NCI-H1436 (cell line): ENCODE data around the gene MYCT1.
A peak's percentile ranks its signal among the peaks of the same experiment; 100 is the strongest.

Experiments used
- DNase-seq: peaks from one replicate; lab custom pipeline; 2025; lab: John Stamatoyannopoulos, UW

MYCT1 gene

DNA sequence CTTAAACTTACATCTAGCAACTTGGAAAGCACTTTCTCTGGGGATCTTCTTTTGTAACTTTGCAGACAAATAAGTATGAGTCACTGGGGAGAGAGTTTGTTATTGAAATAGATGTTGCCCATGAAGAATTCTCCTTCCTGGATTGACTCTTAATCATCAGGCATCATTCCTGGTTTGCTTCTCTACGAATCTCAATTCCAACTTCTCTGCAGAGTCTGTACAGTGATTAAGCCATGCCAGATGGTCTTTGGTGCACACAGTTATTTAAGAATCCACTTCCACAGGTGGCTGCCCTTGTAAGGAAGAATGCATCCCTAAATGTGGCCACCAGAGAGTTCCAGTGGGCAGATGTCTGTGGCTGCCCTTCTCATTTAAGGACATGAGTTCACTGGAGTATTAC lies 25.7 kb downstream of the MYCT1 start:
- DNase-seq, result no peak

DNA sequence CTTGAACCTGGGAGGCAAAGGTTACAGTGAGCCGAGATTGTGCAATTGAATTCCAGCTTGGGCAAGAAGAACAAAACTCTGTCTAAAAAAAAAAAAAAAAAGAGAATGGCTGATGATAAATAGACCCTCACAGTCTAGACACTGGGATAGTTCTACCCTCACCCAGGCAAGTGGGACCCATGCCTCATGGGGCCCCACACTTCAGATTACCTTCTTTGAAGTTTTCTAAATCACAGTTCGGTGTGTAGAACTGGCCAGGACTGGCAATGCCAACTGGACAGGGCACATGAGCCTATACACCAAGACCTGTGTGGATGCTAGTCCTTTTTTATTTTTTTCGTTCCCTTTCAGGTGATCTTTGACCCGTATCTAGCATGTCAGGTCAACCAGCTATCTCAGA lies 28.6 kb downstream of the MYCT1 start:
- no peak for DNase-seq

DNA sequence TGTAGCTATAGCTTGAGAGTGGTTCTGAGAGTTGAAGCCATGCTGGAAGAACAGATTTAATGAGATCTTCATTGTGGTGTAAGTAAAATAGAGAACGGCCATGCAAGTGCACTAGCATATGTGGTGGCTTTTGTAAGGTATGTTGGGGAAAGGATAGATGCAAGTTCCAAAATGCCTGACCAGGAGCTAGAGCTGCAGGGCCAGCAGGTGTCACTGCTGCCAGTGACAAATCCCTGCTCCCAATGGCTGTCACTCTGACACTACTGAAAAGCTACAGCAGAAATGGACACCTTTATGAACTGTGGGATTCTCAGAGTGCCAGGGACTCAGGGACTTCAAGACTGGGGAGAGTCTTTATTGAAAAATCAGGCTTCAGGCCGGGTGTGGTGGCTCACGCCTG lies 29.8 kb downstream of the MYCT1 start:
- DNase-seq, result no peak

- DNase-seq, result no peak
These were observed 36.9 kb downstream of the MYCT1 start for GRCh38 chr6:152734630-152735029.

DNA sequence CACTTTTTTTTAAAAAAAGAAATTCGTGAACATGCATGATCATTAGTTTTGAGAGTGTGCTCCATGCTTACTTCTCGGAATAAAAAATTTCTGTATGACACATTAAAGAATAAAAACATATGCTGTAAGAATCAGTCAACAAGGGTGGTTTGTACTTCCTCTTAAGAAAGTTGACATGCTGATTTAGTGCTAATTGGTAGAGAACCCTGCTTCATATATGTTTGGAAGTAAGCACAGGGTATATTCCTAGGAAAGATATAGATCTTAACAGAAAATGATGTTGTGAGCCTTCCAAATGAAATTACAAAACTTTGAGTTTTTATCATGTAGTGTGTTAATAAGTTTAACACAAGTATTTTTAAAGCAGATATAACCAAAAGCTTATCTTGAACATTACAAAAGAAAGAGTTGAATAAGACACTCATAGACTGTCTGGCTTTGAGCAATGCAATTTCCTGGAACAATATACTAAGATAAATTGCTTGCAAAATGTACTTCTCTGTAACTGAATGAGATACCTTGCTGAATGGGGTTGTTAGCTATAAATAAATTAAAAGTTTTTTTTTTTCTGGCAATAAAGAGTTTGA lies 39.1 kb downstream of the MYCT1 start:
- DNase-seq, result no peak

- no peak for DNase-seq
These were observed 47.9 kb downstream of the MYCT1 start for GRCh38 chr6:152745509-152746171.

GRCh38 chr6:152746172-152746553 lies 48.5 kb downstream of the MYCT1 start:
- DNase-seq, result no peak

DNA sequence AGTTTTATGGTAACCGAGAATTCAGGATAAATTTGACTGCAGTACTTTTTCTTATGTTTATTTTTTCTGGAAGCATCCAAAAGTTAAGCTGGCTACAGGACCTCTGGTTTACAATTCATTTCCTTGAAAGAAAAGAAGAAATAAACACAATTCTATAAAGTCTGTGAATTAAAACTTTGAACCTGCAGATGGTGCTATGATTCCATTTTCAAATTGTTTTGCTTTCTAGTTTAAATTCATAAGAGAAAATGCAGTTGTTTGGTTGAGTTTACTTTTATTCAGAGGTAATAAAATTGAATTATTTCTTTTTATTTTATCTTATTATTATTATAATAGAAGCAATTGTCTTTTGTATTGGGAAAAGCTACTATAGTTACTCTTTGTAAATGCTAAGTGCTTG lies 51.1 kb downstream of the MYCT1 start:
- DNase-seq, result peak; percentile 30

DNA sequence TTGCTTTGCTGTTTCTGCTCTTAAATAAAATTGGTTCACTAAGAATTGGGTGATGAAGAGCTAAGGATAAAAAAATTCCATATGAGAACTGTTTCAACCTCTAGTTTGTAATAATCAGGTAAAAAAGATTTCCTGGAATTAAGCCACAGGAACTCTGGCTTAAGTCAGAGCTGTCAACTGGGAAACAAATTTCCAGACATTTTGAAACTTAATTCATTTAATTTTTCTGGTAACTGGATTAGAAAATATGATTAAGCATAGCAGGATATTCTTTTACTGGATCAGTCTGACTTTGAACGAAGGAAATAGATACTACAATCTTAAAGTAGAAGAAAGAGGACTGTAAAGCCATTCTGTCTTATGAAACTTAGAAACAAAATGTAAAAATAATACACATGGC lies 51.6 kb downstream of the MYCT1 start:
- no peak for DNase-seq

DNA sequence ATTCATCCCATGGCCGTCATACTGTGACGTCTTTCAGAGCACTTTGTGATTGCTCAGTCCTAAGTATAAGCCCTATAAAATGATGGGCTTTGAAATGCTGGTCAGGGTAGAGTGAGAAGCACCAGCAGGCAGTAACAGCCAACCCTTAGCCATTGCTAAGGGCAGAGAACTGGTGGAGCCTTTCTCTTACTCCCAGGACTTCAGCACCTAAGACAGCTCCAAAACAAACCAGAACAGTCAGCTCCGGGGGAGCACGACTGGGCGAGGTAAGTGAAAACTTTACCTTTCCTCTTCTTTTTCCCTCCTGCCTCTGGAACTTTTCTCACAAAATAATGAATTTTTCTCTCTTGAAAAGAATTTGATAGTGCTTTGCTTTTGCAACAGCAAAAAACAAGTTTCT lies 53.0 kb downstream of the MYCT1 start, which contains the start of gene VIP:
VIP (plus strand) TSS at position 104 of the 400 bp plus-strand sequence. CDS start 1,381 bp downstream, outside the sequence.
- DNase-seq, result no peak

- DNase-seq, result no peak
These were observed 67.6 kb downstream of the MYCT1 start for GRCh38 chr6:152765331-152765730.

- DNase-seq, result no peak
These were observed 71.5 kb downstream of the MYCT1 start for GRCh38 chr6:152769159-152769558.

GRCh38 chr6:152769993-152770392 lies 72.3 kb downstream of the MYCT1 start:
- no peak for DNase-seq

DNA sequence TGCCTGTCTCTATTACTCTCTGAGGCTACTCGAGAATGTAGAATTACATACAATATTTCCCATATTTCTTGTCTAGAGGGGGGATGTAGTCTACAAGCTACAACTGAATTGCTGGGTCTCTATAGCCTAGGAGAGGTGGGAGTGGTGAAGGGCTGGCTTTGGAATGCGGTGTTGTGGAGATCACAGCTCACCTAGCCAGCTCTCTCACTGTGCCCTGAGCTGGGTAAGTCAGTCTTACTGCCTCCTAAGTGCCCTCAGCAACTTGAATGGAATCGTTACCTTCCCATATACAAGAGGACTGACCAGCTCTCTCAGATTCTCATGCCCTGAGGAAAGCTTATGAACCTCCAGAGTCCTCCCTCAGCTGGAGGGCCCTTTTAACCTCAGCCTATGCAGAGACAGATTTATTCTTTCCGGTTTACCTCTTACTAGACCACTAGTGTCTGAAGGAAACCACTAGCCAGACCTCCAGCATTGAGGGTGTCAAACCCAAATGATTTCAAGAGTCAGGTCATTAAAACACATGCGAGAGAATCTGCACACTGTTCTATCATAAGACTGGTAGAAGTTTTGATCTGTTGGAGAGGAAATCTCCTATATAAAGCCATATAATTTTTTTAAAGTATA lies 73.5 kb downstream of the MYCT1 start:
- no peak for DNase-seq
